IPS-18c (cell line): ENCODE measurements around the gene GRPR.

Source experiments
- H3K4me3 ChIP-seq: 2 replicates; pipeline ENCODE4 v1.7.0; 2013; ENCODE audit warnings: low read depth, mild to moderate bottlenecking, low read length, moderate library complexity; ENCODE audit not compliant: insufficient read depth
- H3K9me3 ChIP-seq: one replicate; pipeline ENCODE4 v1.6.1; 2013; ENCODE audit warnings: mild to moderate bottlenecking, low read length, moderate library complexity; ENCODE audit not compliant: control insufficient read depth, insufficient read depth

Gene GRPR

DNA sequence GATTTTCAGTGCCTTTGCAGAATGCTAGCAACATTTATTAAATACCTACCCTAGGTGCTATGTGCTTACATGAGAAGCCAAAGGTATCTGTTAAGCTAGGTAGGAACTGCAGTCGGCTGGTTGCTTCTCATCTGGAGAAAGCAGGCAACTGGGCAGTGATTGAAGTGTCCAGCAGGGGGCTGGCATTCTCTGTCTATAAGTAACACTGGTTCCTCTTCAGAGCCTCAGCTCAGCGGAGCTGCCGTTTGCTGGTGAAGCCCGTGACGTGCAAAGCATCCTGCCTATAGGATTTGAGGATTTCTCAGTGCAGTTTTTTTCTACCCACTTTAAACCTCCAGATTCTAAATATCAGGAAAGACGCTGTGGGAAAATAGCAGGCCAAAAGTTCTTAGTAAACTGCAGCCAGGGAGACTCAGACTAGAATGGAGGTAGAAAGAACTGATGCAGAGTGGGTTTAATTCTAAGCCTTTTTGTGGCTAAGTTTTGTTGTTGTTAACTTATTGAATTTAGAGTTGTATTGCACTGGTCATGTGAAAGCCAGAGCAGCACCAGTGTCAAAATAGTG, at the start of gene GRPR:
TSS of gene GRPR (plus strand) at position 344 of the 565 bp plus-strand sequence. CDS start 389 bp downstream, outside the sequence.
- H3K9me3 ChIP-seq = no peaks in the 10 kb centered on the region
- peak within 1 kb of the TSS; percentile 68 for H3K4me3 ChIP-seq

DNA sequence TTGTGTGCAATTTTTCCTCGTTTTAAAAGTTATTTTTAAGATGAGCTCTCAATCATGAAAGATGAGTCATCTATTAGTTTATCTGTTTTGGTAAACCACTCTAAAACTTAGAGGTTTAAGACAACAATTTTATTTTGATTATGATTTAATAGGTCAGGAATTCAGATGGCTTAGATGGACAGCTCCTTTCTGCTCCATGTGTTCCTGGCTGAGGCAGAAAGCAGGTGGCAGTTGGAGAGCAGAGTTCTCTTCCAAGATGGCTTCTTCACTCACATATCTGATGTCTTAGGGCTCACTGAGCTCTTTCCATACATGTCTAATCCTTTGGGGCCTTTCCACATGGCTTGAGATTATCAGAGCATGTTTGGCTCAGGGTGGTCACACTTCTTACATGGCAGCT, 48.3 kb upstream of the GRPR start:
- H3K4me3 ChIP-seq = no peak overlapping the region
- no peaks in the 10 kb centered on the region for H3K9me3 ChIP-seq

DNA sequence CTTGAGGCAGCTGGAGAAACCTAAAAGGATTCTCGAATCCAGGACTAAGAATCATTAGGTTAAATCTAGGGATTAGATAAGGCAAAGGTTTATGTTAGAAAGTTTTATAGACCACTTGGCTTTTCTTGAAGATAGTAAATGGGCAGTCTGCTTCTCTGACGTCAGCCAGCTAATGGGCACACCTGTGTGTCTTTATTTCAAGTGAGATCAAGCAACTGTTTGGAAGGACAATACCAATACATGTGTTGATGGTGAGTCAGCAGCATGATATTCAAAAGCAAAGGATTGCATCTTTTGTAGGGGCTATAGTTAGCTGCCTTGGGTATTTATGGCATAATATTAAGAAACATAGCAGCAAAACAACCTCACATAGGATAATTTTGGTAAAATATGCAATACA, 46.5 kb upstream of the GRPR start:
- Histone ChIP-seq H3K9me3 (no peaks in the 10 kb centered on the region), H3K4me3 (no peak overlapping the region)

DNA sequence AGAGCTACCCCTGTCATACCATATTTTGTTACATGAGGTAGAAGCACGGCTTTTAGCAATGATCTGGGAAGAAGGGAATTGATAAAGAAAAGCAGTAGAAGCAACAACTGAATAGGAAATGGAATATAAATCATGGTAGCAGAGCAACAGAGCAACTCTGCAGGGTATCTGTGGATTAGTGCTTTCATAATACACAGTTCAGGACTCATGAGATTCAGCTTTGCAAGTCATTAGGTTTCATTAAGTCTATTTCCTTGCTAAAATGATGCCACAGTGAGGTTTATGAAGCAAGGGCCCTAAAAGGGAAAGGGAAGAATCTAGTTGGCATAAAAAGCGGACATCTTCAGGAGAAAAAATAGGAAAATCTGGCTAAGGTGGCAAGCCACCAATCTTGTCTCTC, 45.6 kb upstream of the GRPR start:
- Histone ChIP-seq H3K9me3 (no peaks in the 10 kb centered on the region), H3K4me3 (no peak overlapping the region)

DNA sequence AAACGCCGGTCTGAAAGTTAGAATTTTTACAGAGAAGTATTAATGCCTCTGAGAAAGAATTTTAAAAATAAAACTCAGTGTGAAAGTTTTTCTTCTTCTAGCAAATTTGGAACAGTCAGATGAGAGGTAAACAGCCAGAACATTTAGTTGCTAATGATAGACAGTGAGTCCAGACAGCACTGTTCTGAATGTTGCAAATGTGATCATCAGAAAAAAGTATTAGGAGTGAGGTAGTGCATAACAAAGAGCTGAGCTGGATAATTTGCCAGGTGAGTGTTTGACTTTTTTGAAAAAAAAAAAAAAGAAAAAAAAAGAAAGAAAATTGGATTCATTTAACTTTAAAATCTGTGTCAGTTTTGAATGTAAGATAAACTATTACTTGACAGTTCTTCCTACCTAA, 42.0 kb upstream of the GRPR start:
- no peak overlapping the region for H3K4me3 ChIP-seq

DNA sequence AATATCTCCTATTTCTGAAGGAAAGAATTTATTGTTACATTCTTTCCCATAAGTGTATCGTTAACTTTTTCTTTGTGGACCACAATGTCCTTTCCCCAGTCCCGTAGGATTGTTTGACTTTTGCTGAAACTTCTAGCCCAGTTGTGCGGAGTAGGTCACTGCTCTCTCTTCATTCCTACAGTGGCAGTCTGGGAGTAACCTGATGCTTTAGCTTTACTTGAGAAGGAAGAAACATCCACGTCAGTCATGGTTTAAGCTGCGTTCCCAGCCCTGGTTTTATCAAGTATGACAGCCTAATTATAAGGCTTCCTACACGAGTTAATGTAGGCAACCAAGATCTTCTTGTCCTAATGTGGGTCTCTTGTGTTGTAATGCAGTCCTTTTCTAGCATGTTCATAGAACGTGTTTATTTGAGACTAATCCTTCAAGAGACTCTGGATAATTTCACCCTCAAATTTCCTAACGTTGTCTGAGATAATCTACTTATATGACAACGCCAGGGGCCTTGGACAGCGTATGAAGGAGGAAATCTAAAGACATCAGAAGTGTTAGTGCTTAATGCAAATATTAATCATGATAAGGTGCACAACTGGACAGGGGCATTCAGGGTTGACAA, 40.8 kb upstream of the GRPR start:
- Histone ChIP-seq H3K9me3 (no peaks in the 10 kb centered on the region), H3K4me3 (no peak overlapping the region)

More for the DNA sequence above, 42.0 kb upstream of the GRPR start:
- no peaks in the 10 kb centered on the region for H3K9me3 ChIP-seq

DNA sequence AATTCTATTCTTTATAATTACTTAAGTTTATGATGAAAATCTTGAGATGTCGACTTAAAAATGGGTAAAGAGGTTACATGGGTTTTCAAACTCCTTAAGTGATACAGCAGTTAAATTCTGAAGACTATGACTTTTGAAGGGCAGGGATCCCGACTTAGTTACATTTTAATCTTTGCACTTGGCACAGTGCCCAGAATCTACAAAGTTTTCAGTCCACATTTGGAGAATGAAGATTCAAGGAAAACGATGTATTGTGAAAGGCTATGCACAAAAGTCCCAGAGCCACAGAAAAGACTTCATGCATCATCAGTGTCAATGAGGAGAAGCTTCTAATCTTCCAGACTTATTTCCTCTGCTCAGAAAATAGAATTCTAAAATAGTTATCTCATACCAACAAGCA, 36.3 kb upstream of the GRPR start:
- Histone ChIP-seq H3K9me3 (no peaks in the 10 kb centered on the region), H3K4me3 (no peak overlapping the region)

DNA sequence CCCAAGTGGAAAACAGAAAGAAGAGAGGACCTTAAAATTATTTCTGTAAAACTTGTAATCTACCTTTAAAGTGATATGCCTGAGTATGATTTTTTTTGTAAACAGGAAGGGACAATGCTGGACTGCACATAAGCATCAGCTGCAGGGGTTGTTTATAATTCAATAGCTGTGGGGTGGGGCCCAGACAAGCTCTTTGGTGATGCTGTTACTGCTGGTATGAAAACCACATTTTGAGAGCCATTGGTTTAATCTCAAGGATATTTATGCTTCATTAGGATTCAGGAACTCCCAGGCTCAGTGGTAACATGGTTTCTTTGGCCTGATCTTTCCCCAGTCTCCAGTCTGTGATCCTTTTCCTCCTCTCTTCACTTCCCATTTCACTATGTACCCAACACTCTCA, 34.3 kb upstream of the GRPR start:
- H3K4me3 ChIP-seq = no peak overlapping the region
- no peaks in the 10 kb centered on the region for H3K9me3 ChIP-seq

DNA sequence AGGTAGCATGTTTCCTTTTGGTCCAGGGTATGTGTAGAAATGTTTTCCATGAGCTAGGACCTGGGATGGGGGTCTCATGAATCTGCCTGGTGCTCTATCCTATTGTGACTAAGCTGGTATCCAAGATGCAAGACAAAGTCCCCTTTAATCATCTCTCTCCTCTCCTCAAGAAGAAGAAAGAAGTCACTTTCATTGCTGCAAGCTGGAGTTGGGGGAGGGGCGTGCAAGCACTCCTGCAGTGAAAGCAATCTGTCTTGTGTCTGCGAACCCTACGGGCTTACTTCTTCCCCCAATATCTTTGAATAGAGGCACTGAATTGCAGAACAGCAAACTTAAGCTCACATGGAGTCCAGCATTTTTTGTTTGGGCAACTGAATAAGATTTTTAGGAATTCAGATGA, 27.2 kb upstream of the GRPR start:
- H3K9me3 ChIP-seq = no peaks in the 10 kb centered on the region

DNA sequence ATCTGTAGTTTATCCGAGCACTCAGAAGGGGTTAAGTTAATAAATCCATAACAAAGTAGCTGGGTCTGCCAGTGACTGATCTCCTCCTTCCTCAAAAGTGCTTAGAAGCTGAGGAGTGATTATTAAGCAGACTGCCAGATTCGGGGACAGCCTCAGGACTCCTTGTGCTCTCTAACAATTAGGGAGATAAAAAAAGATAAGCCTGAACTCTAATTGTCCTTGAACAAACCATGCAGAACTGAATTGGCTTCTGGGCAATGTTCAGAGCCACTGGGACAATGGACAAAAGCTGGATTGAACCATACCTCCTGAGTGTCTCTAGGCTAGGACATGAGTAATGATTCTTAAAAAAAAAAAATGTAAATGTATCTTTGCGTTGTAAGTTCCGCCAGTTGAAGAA, 22.7 kb upstream of the GRPR start:
- H3K9me3 ChIP-seq = no peaks in the 10 kb centered on the region
- no peak overlapping the region for H3K4me3 ChIP-seq

More for the DNA sequence above, 27.2 kb upstream of the GRPR start:
- H3K4me3 ChIP-seq = no peak overlapping the region

DNA sequence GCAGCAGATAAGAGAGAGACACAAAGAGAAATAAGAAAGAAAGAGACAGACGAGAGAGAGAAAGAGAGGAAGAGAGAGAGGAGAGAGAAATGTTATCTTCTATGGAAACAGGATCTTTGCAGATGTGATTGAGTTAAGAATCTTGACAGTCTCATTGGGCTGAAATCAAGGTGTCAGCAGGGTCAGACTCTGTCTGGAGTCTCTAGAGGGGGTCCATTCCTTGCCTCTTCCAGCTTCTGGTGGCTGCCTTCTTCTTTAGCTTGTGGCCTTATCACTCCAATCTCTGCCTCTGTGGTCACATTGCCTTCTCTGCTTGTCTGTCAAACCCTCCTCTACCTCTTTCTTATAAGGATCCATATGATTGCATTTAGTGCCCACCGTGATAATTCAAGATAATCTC, 21.8 kb upstream of the GRPR start:
- H3K9me3 ChIP-seq = no peaks in the 10 kb centered on the region
- no peak overlapping the region for H3K4me3 ChIP-seq

DNA sequence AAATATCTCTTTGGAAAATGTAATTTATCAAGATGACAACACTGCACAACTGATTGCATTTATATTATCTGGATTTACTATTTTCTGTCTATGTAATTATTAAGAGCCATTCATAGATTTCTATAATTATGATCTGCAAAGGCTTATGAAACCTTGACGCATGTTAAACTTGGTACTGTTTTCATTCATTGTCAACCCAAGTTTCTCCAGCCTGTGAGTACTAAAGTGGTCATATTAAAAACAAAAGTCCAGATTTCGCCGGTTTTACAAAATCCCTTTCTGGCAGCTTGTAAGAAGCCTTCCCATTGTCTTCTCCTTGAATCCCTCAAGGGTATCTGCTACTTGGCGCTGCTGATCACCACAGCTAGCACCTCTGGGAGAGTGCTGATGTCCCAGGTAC, 19.7 kb upstream of the GRPR start:
- H3K4me3 ChIP-seq = no peak overlapping the region
- H3K9me3 ChIP-seq = no peaks in the 10 kb centered on the region

DNA sequence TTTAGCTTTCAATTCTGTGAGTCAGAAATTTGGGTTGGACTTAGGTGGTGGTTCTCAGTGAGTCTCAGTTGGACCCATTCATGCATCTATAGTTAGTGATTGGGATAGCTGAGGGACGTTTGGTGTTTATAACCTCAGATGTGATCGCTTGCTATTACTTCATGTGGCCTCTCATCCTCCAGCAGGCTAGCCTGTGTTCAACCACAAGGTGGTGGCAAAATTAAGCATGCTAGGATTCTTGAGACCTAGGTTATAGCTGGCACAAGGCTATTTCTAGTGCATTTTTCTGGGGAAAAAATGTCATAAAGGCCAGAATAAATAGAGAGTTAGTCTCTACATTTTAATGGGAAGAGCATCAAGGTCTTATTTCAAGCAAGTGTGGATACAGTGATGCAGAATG, 10.9 kb upstream of the GRPR start:
- Histone ChIP-seq H3K4me3 (no peak overlapping the region), H3K9me3 (no peaks in the 10 kb centered on the region)

DNA sequence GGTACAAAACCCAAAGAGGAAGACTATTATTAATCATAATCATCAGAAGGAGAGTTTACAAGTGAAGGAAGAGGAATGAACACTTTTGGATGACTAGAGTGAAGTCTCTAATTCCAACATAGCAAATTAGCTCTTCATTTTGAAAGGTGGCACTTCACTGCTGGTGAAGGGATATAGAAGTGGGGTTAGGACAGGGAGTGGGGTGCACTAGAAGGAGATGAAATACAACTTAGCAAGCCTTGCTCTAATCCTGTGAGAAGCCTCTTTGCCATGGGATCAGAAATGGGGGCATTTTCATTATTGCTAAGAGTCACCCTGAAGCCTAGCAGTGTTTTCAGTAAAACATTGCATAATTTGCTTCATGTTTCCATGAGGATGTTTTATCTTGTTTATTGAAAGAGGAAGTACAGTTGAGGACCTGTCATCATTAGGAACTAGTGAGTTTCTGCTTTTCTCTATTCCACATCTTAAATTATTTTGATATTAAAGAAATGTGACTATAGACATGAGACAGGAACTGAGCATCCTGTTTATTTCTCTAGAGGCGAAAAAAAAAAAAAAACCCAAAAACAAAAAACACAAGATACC, 9.3 kb upstream of the GRPR start:
- H3K4me3 ChIP-seq = no peak overlapping the region
- H3K9me3 ChIP-seq = no peaks in the 10 kb centered on the region

DNA sequence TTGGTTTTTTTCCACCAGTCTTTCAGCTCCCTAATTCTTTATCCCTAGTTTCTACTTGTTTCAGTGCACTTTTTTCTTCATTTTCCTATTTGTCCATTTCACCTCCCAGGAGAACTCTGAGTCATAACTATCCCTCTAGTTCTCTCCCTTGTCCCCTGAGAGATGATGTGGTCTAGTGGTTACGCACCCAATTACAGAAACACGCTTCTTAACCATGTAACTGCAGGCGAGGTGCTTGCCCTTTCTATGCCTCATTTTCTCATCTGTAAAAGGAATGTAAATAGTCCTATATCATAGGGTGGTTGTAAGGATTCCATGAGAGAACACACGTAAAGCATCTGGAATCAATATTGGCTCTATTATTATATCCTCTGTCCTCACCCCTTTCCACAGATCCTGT, 8.8 kb upstream of the GRPR start:
- H3K9me3 ChIP-seq = no peaks in the 10 kb centered on the region
- H3K4me3 ChIP-seq = no peak overlapping the region

DNA sequence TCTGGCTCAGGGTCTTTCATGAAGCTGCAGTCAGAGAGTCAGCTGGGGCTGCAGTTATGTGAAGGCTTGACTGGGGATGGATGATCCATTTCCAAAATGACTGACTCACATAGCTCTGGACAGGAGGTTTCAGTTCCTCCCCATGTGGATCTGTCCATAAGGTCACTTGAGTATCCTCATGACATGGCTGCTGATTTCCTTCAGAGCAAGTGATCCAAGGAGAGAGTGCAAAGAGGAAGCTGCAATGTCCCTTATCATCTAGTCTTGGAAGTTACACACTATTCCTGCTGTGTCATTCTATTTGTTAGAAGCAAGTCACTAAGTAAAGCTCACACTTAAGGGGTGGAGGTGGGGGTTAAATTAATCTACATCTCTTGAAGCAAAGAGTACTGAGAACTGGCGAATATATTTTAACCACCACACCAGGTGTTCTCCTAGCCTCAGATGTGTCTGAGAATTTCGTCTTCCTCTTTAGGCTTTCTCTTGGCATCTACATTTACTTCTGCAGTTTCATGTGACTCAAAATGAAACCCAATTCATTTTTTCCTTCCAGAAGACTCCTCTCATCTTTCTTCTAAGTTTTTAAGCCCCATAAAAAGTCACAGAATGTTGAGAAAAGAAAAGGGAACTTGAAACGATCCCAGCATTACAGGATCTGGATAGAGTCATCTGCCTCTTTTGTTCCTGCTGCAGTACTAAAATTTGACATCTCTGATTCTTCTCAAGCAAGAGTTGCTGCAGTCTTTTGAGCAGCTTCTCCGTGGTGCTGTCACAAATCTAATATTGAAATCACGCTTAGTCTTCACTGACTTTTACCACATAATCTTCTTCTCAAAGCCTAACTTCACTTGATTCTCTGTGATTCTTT, 3.8 kb upstream of the GRPR start:
- no peak overlapping the region for H3K4me3 ChIP-seq
- H3K9me3 ChIP-seq = no peaks in the 10 kb centered on the region

DNA sequence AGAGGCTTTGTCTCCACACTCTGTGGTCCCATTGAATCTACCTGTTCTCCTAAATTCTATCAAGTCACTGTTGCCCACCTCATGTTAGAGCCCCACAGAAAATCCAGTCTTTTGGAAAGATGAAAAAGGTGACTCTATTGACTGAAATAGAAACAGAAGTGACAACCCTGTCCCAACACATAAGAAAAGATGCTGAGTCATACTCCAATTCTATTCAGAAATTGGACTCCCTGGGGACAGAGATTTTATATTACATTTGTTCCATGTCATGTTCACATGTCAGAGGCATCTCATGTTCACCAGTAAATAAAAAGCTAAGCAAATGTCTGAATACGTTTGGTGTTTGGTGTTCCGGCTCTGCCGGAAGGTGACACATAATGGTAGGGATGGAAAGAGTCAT, 2.9 kb upstream of the GRPR start:
- H3K9me3 ChIP-seq = no peaks in the 10 kb centered on the region
- no peak overlapping the region for H3K4me3 ChIP-seq

DNA sequence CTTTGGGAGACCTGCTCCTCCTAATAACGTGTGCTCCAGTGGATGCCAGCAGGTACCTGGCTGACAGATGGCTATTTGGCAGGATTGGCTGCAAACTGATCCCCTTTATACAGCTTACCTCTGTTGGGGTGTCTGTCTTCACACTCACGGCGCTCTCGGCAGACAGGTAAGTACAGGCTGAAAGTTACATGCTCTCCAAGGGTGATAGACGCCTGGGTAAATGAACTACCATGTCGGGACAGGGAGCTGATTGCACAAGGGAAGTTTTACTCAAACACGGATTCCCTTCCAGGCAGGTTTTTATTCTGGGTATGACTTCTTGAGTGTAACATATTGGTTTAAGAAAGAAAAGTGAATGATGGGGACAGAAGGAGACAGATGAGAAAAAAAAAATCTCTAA, 836 bp downstream of the GRPR start:
- peak overlapping the region; percentile 68 for H3K4me3 ChIP-seq
- no peaks in the 10 kb centered on the region for H3K9me3 ChIP-seq
